Activated CD4-positive, alpha-beta memory T cell treated with anti-CD3 and anti-CD28 coated beads, Interleukin-2, amount 10 ng/mL, durations not matched to agents 7 days and 5 days (primary cell): Measurements from ENCODE around the gene CD59. TPM values are rescaled to one million over a fixed set of nuclear protein-coding genes. Genes with fewer than 3 reads are reported as not detected.

ENCODE experiments used
- CTCF ChIA-PET: fragments of 350-600 bp; sonication (Branson Sonifier 250); formaldehyde crosslinking; loops from one replicate; lab custom pipeline; 2021; ENCODE audit warnings: antibody characterized with exemption, inconsistent platforms; lab: Charles Lee
- POLR2A ChIA-PET: fragments of 350-600 bp; sonication (Branson Sonifier 250); formaldehyde crosslinking; loops from one replicate; lab custom pipeline; 2021; ENCODE audit warnings: antibody characterized with exemption; lab: Charles Lee
- DNase-seq: peaks from one replicate; pipeline ENCODE4 v3.0.0-alpha.2; 2020
- H3K27ac Mint-ChIP-seq: one replicate; pipeline ENCODE4 v1.8.0; 2021; ENCODE audit warnings: mild to moderate bottlenecking, mixed read lengths
- H3K27me3 Mint-ChIP-seq: one replicate; pipeline ENCODE4 v1.8.0; 2021; ENCODE audit warnings: mixed read lengths
- H3K36me3 Mint-ChIP-seq: one replicate; pipeline ENCODE4 v1.8.0; 2021; ENCODE audit warnings: low read depth, mixed read lengths
- H3K4me1 Mint-ChIP-seq: one replicate; pipeline ENCODE4 v1.8.0; 2021; ENCODE audit warnings: mixed read lengths
- H3K4me3 Mint-ChIP-seq: one replicate; pipeline ENCODE4 v1.8.0; 2021; ENCODE audit warnings: mild to moderate bottlenecking, mixed read lengths
- H3K9me3 Mint-ChIP-seq: one replicate; pipeline ENCODE4 v1.8.0; 2021; ENCODE audit warnings: mixed read lengths
- total RNA-seq, 2 experiments: library from RNA; stranded (reverse); gene quantifications; one replicate each; pipeline ENCODE4 v1.2.3, GENCODE V29; 2021

The CD59 gene
- total RNA-seq, 2 experiments from 2014 or later = 153 to 158 TPM

GRCh38 chr11:33723238-33723881 lies 12.9 kb downstream of the CD59 start:
- peaks cover 64% of the 10 kb centered on the region for H3K4me1 Mint-ChIP-seq
- no peaks in the 10 kb centered on the region for H3K27me3 Mint-ChIP-seq
- ChIA-PET POLR2A (interaction anchor here (1.6 to 3.2 kb wide), 6 partner anchors 10 to 23 kb away, joined by 6 to 26 read pairs (median 9); partner anchors contain the start of genes C11orf91 and CD59), CTCF (interaction anchor here (0.5 to 1.6 kb wide), 3 partner anchors 17 to 19 kb away, joined by 3 to 9 read pairs (median 6); no protein-coding TSS in a partner anchor)
- no peaks in the 10 kb centered on the region for H3K9me3 Mint-ChIP-seq
- peaks cover 51% of the 10 kb centered on the region for H3K36me3 Mint-ChIP-seq
- H3K27ac Mint-ChIP-seq = peak overlapping the region; percentile 76
- no peak for DNase-seq
- no peak overlapping the region for H3K4me3 Mint-ChIP-seq

GRCh38 chr11:33722590-33723234 lies 13.5 kb downstream of the CD59 start:
- Mint-ChIP-seq H3K4me1 (peaks cover 63% of the 10 kb centered on the region), H3K27ac (peak overlapping the region; percentile 76), H3K4me3 (no peak overlapping the region), H3K36me3 (peaks cover 46% of the 10 kb centered on the region), H3K9me3 (no peaks in the 10 kb centered on the region), H3K27me3 (no peaks in the 10 kb centered on the region)
- peak; percentile 69 for DNase-seq
- POLR2A ChIA-PET = interaction anchor here (0.9 to 3.2 kb wide), 5 partner anchors 12 to 27 kb away, joined by 3 to 26 read pairs (median 9); partner anchors contain the start of genes C11orf91 and CD59
- CTCF ChIA-PET = interaction anchor here (0.5 to 1.5 kb wide), 5 partner anchors 14 to 50 kb away, joined by 3 to 6 read pairs (median 3); partner anchors contain the start of gene CD59

GRCh38 chr11:33721984-33722383 lies 14.2 kb downstream of the CD59 start:
- no peaks in the 10 kb centered on the region for H3K27me3 Mint-ChIP-seq
- no peaks in the 10 kb centered on the region for H3K9me3 Mint-ChIP-seq
- DNase-seq = no peak
- peaks cover 45% of the 10 kb centered on the region for H3K36me3 Mint-ChIP-seq
- CTCF ChIA-PET = interaction anchor here (0.6 to 1.5 kb wide), 4 partner anchors 14 to 51 kb away, joined by 3 to 6 read pairs (median 4); partner anchors contain the start of gene CD59
- H3K27ac Mint-ChIP-seq = peak overlapping the region; percentile 7
- POLR2A ChIA-PET = interaction anchor here (0.9 to 3.2 kb wide), 5 partner anchors 13 to 26 kb away, joined by 3 to 26 read pairs (median 9); partner anchors contain the start of genes C11orf91 and CD59
- peaks cover 60% of the 10 kb centered on the region for H3K4me1 Mint-ChIP-seq
- no peak overlapping the region for H3K4me3 Mint-ChIP-seq

DNA sequence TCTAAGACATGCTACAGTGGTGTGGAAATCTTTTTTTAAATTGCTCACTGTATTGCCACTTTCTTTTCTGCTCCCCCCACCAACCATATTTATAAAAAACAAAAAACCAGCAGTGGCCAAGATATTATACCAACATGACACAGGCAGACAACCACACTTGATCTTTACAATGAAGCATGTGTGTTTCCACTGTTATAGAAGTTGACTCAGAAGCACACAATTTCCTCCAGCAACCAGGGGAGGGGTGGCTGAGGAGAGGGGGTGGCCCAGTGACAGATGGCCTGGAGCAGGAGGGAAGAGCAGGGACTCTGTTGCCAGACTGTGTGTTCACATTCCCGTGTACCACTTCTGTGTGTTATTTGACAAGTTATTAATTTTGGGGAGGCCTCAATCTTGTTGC lies 14.8 kb downstream of the CD59 start:
- peaks cover 60% of the 10 kb centered on the region for H3K4me1 Mint-ChIP-seq
- no peak for DNase-seq
- H3K27me3 Mint-ChIP-seq = no peaks in the 10 kb centered on the region
- no peak overlapping the region for H3K4me3 Mint-ChIP-seq
- ChIA-PET POLR2A (interaction anchor here (1.7 to 3.2 kb wide), 4 partner anchors 14 to 21 kb away, joined by 6 to 26 read pairs (median 9); partner anchors contain the start of genes C11orf91 and CD59), CTCF (interaction anchor here (0.6 to 1.5 kb wide), 2 partner anchors 21 to 51 kb away, joined by 4 to 6 read pairs; no protein-coding TSS in a partner anchor)
- peaks cover 42% of the 10 kb centered on the region for H3K36me3 Mint-ChIP-seq
- H3K27ac Mint-ChIP-seq = peak overlapping the region; percentile 38
- no peaks in the 10 kb centered on the region for H3K9me3 Mint-ChIP-seq

DNA sequence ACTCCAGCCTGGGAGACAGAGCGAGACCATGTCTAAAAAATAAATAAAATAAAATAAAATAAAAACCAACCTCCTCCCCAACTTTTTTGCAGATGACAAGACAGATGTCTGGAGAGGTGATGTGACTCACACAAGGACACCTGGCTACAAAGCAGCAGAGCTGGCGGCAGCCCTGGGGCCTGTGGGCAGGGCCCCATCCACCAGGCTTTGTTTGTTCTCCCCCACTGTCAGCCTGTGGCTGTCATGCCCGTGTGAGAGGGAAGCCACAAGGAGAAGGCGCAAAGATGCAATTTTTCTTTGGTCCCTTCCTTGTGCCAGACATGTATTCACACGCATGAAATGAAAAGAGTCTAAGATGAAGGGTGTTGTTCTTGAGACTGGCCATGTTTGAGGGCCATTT lies 16.6 kb downstream of the CD59 start:
- H3K27ac Mint-ChIP-seq = no peak overlapping the region
- no peak overlapping the region for H3K4me3 Mint-ChIP-seq
- H3K36me3 Mint-ChIP-seq = peaks cover 34% of the 10 kb centered on the region
- H3K27me3 Mint-ChIP-seq = no peaks in the 10 kb centered on the region
- no peaks in the 10 kb centered on the region for H3K9me3 Mint-ChIP-seq
- peaks cover 48% of the 10 kb centered on the region for H3K4me1 Mint-ChIP-seq
- no peak for DNase-seq
- CTCF ChIA-PET = interaction anchor here (1.8 kb wide), 1 partner anchor 23 kb away, joined by 8 read pairs; no protein-coding TSS in a partner anchor
- POLR2A ChIA-PET = interaction anchor here (1.3 kb wide), 1 partner anchor 17 kb away, joined by 3 read pairs; no protein-coding TSS in a partner anchor

DNA sequence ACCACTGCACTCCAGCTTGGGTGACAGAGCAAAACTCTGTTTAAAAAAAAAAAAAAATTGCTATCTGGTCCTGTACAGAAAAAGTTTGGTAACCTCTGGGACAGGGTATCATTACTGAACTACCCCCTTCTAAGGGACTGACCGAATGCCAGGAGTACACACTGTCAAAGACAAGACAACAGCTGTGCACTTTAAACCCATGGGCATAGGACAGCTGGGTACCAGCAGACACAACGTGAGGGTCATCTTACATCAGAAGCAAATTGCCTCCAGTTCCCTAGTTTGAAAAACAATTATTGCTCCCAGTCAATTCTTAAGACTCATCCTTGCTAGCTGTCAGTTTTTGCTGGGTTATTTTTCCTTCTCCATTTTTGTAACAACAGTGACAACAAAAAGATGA lies 17.8 kb downstream of the CD59 start:
- no peak for DNase-seq
- peaks cover 39% of the 10 kb centered on the region for H3K36me3 Mint-ChIP-seq
- no peaks in the 10 kb centered on the region for H3K27me3 Mint-ChIP-seq
- H3K27ac Mint-ChIP-seq = no peak overlapping the region
- peaks cover 36% of the 10 kb centered on the region for H3K4me1 Mint-ChIP-seq
- CTCF ChIA-PET = interaction anchor here (5.1 kb wide), 1 partner anchor 25 kb away, joined by 69 read pairs; no protein-coding TSS in a partner anchor
- no peaks in the 10 kb centered on the region for H3K9me3 Mint-ChIP-seq
- POLR2A ChIA-PET = interaction anchor here (1.1 kb wide), 1 partner anchor 18 kb away, joined by 3 read pairs; no protein-coding TSS in a partner anchor
- H3K4me3 Mint-ChIP-seq = no peak overlapping the region

GRCh38 chr11:33716243-33716642 lies 20.0 kb downstream of the CD59 start:
- H3K4me1 Mint-ChIP-seq = peaks cover 14% of the 10 kb centered on the region
- no peaks in the 10 kb centered on the region for H3K9me3 Mint-ChIP-seq
- H3K27ac Mint-ChIP-seq = no peak overlapping the region
- ChIA-PET POLR2A (interaction anchor here (0.7 to 2.4 kb wide), 3 partner anchors 19 to 26 kb away, joined by 3 to 8 read pairs (median 6); no protein-coding TSS in a partner anchor), CTCF (interaction anchor here (1.0 to 5.1 kb wide), 11 partner anchors 10 to 112 kb away, joined by 3 to 69 read pairs (median 7); partner anchors contain the start of genes C11orf91 and CD59)
- no peak for DNase-seq
- no peaks in the 10 kb centered on the region for H3K27me3 Mint-ChIP-seq
- no peak overlapping the region for H3K4me3 Mint-ChIP-seq
- H3K36me3 Mint-ChIP-seq = peaks cover 35% of the 10 kb centered on the region

DNA sequence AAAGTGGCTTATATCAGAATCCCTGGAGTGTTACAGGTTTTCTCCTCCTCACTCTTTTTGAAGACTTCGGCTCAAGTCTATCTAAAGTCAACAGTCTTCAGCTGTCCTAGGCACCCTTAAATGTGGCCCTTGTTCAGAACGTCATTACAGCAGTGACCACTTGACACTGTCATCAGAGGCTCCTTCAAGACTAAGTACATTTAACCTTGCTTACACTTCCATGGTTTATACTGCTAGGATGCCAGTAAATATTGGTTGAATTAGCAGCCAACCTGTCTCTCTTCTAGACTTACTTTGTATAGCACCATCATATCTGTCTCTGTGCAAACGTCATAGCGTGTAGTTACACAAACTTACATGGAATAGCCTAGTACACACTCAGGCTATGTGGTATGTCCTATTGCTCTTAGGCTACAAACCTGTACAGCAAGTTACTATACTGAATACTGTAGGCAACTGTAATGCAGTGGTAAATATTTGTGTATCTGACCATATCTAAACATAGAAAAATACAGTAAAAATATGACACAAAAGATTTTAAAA lies 22.3 kb downstream of the CD59 start:
- H3K4me3 Mint-ChIP-seq = no peak overlapping the region
- no peak overlapping the region for H3K27ac Mint-ChIP-seq
- peaks cover 2% of the 10 kb centered on the region for H3K4me1 Mint-ChIP-seq
- H3K27me3 Mint-ChIP-seq = no peaks in the 10 kb centered on the region
- POLR2A ChIA-PET = interaction anchor here (0.7 kb wide), 1 partner anchor 21 kb away, joined by 3 read pairs; no protein-coding TSS in a partner anchor
- peaks cover 30% of the 10 kb centered on the region for H3K36me3 Mint-ChIP-seq
- no peak for DNase-seq
- CTCF ChIA-PET = interaction anchor here (1.5 to 5.1 kb wide), 2 partner anchors 30 to 94 kb away, joined by 3 to 69 read pairs; no protein-coding TSS in a partner anchor
- H3K9me3 Mint-ChIP-seq = no peaks in the 10 kb centered on the region

- ChIA-PET CTCF (interaction anchor here (1.5 to 5.1 kb wide), 2 partner anchors 30 to 95 kb away, joined by 3 to 69 read pairs; no protein-coding TSS in a partner anchor), POLR2A (no interaction called here)
- no peak for DNase-seq
- no peaks in the 10 kb centered on the region for H3K9me3 Mint-ChIP-seq
- H3K4me1 Mint-ChIP-seq = peaks cover 2% of the 10 kb centered on the region
- no peak overlapping the region for H3K27ac Mint-ChIP-seq
- peaks cover 31% of the 10 kb centered on the region for H3K36me3 Mint-ChIP-seq
- no peaks in the 10 kb centered on the region for H3K27me3 Mint-ChIP-seq
- no peak overlapping the region for H3K4me3 Mint-ChIP-seq
These were observed 22.9 kb downstream of the CD59 start for GRCh38 chr11:33713151-33713855.

GRCh38 chr11:33712436-33712835 lies 23.8 kb downstream of the CD59 start:
- Mint-ChIP-seq H3K27ac (no peak overlapping the region), H3K4me3 (no peak overlapping the region), H3K9me3 (no peaks in the 10 kb centered on the region), H3K36me3 (peaks cover 29% of the 10 kb centered on the region), H3K4me1 (peaks cover 2% of the 10 kb centered on the region), H3K27me3 (no peaks in the 10 kb centered on the region)
- CTCF ChIA-PET = no interaction called here
- POLR2A ChIA-PET = no interaction called here
- DNase-seq = no peak

GRCh38 chr11:33709466-33709865 lies 26.8 kb downstream of the CD59 start:
- CTCF ChIA-PET = no interaction called here
- Mint-ChIP-seq H3K4me1 (peaks cover 8% of the 10 kb centered on the region), H3K27me3 (no peaks in the 10 kb centered on the region), H3K4me3 (no peak overlapping the region), H3K9me3 (no peaks in the 10 kb centered on the region), H3K36me3 (peaks cover 35% of the 10 kb centered on the region), H3K27ac (no peak overlapping the region)
- POLR2A ChIA-PET = no interaction called here
- no peak for DNase-seq

GRCh38 chr11:33708985-33709384 lies 27.2 kb downstream of the CD59 start:
- no peak for DNase-seq
- Mint-ChIP-seq H3K4me1 (peaks cover 8% of the 10 kb centered on the region), H3K9me3 (no peaks in the 10 kb centered on the region), H3K36me3 (peaks cover 32% of the 10 kb centered on the region), H3K27ac (no peak overlapping the region), H3K27me3 (no peaks in the 10 kb centered on the region), H3K4me3 (no peak overlapping the region)
- ChIA-PET CTCF (interaction anchor here (0.8 to 3.9 kb wide), 2 partner anchors 25 to 34 kb away, joined by 3 to 17 read pairs; no protein-coding TSS in a partner anchor), POLR2A (no interaction called here)
